Prostate gland (tissue), 2 donors: ENCODE results near the gene MEA1.

Experiments
- POLR2A ChIP-seq: fragments of 450-650 bp; IDR thresholded peaks from one replicate; pipeline ENCODE4 v1.6.1; 2016; ENCODE audit warnings: antibody characterized with exemption, mild to moderate bottlenecking
- TF ChIP-seq, protein P1 (sequence below), 4 experiments: fragments of 200-600 bp in 2 of 4; fragments of 450-650 bp in 2 of 4; sonication (generic) in 2 of 4; IDR thresholded peaks; 1 replicate in 3 of 4; 2 replicates in 1 of 4; pipeline ENCODE4 v1.5.1; 2016 to 2019; ENCODE audit warnings: antibody characterized with exemption in 4 of 4, mild to moderate bottlenecking in 2 of 4, moderate library complexity in 2 of 4

DNA sequence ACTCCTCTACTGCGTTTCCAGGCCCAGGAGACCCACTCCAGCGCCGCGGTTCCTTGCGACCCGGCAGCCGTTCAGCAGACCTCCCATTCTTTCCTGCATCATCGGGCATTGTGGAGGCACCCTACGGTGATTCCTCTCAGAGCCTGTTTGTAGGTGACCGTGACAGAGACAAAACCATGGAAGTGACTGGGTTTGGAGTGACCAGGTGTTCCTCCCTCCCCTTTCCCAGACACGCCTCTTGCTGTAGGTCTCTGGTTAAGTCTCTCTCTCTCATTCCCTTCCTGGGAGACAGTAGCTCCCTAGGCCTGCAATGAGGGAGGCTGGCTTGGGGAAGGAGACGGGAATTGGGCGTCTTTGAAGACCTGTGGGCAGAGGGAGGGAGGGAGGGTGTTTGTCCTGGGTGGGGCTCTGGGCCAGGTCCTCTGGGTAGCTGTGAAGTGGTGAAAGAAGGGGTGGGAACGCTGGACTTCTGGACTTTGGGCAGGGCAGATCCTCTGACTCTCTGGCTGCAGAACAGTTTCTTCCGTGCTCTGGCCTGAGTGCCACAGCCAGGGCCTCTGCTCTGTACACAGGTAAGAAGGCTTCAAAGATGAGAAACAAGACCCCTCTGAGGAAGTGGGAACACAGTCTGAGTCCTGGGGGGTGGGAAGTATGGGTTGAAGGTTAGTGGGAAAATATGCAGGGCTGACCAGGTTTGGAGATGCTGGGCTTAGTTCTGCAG is 46.4 kb upstream of the MEA1 start:
- TF ChIP-seq, protein P1, sequence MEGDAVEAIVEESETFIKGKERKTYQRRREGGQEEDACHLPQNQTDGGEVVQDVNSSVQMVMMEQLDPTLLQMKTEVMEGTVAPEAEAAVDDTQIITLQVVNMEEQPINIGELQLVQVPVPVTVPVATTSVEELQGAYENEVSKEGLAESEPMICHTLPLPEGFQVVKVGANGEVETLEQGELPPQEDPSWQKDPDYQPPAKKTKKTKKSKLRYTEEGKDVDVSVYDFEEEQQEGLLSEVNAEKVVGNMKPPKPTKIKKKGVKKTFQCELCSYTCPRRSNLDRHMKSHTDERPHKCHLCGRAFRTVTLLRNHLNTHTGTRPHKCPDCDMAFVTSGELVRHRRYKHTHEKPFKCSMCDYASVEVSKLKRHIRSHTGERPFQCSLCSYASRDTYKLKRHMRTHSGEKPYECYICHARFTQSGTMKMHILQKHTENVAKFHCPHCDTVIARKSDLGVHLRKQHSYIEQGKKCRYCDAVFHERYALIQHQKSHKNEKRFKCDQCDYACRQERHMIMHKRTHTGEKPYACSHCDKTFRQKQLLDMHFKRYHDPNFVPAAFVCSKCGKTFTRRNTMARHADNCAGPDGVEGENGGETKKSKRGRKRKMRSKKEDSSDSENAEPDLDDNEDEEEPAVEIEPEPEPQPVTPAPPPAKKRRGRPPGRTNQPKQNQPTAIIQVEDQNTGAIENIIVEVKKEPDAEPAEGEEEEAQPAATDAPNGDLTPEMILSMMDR (IDR thresholded peaks at IDR 0.05): no peak
- TF ChIP-seq POLR2A: no peak
